HG02981 (cell line): ENCODE data around the gene DLG2.

Experiments used
- ATAC-seq: cut with Tn5 transposase; IDR thresholded peaks from one replicate; pipeline ENCODE4 v1.9.1; 2021; ENCODE audit warnings: mild to moderate bottlenecking, moderate library complexity; ENCODE audit not compliant: unreplicated experiment

The DLG2 gene

GRCh38 chr11:85133636-85134035 lies 493.5 kb downstream of the DLG2 start:
- no peak for ATAC-seq

GRCh38 chr11:85132851-85133585 lies 494.1 kb downstream of the DLG2 start:
- ATAC-seq = no peak

- no peak for ATAC-seq
Observed at GRCh38 chr11:85127349-85127748, 499.8 kb downstream of the DLG2 start.

- ATAC-seq = peak; percentile 92
Observed at GRCh38 chr11:85123752-85124231, 503.4 kb downstream of the DLG2 start.

- no peak for ATAC-seq
Observed at GRCh38 chr11:85118151-85118550, 509.0 kb downstream of the DLG2 start.

GRCh38 chr11:85115798-85116197 lies 511.3 kb downstream of the DLG2 start:
- ATAC-seq = no peak

- ATAC-seq = no peak
Observed at GRCh38 chr11:85114786-85115185, 512.4 kb downstream of the DLG2 start.

- ATAC-seq = peak; percentile 91
Observed at GRCh38 chr11:85110246-85110645, 516.9 kb downstream of the DLG2 start.

- ATAC-seq = peak; percentile 51
Observed at GRCh38 chr11:85109141-85109540, 518.0 kb downstream of the DLG2 start.

- no peak for ATAC-seq
Observed at GRCh38 chr11:85105868-85106267, 521.3 kb downstream of the DLG2 start.

GRCh38 chr11:85099522-85099921 lies 527.6 kb downstream of the DLG2 start:
- ATAC-seq = no peak

GRCh38 chr11:85098996-85099395 lies 528.1 kb downstream of the DLG2 start:
- no peak for ATAC-seq

- ATAC-seq = no peak
Observed at GRCh38 chr11:85096939-85097338, 530.2 kb downstream of the DLG2 start.

- no peak for ATAC-seq
Observed at GRCh38 chr11:85095239-85095638, 531.9 kb downstream of the DLG2 start.

GRCh38 chr11:85094795-85095194 lies 532.3 kb downstream of the DLG2 start:
- no peak for ATAC-seq

- no peak for ATAC-seq
Observed at GRCh38 chr11:85089654-85090053, 537.5 kb downstream of the DLG2 start.

- ATAC-seq = no peak
Observed at GRCh38 chr11:85088286-85088685, 538.9 kb downstream of the DLG2 start.

- ATAC-seq = no peak
Observed at GRCh38 chr11:85086504-85087284, 540.5 kb downstream of the DLG2 start.

GRCh38 chr11:85076535-85077330 lies 550.4 kb downstream of the DLG2 start:
- ATAC-seq = no peak

GRCh38 chr11:85062659-85063058 lies 564.5 kb downstream of the DLG2 start:
- ATAC-seq = peak; percentile 100

- ATAC-seq = no peak
Observed at GRCh38 chr11:85052636-85053035, 574.5 kb downstream of the DLG2 start.
